Liver (tissue), 9 donors: ENCODE results near the gene SYNM. TPM values are rescaled to one million over a fixed set of nuclear protein-coding genes. Genes with fewer than 3 reads are reported as not detected.
"Not testable (repeated sequence)": the region's sequence is repeated elsewhere in the genome, so short reads cannot be mapped to it uniquely, and the experiment has no call there.

Experiments
- DNase-seq: peaks from one replicate; pipeline ENCODE4 v3.0.0-alpha.2; 2017; ENCODE audit warnings: low spot score
- H3K27ac ChIP-seq, 2 donors: one replicate each; pipeline ENCODE4 v1.7.0; 2013; ENCODE audit warnings: inconsistent platforms in 2 of 2, low read length in 2 of 2, control low read depth in 1 of 2, low read depth in 1 of 2, mild to moderate bottlenecking in 1 of 2
- H3K27me3 ChIP-seq, 4 donors: one replicate each; pipeline versions ENCODE4 v1.6.1 to v1.7.0; 2013; ENCODE audit warnings: low read length in 3 of 4, inconsistent platforms in 1 of 4, mild to moderate bottlenecking in 1 of 4, moderate library complexity in 1 of 4; ENCODE audit not compliant: control insufficient read depth in 4 of 4, insufficient read depth in 4 of 4
- H3K36me3 ChIP-seq, 4 donors: one replicate each; pipeline versions ENCODE4 v1.6.1 to v1.7.0; 2013; ENCODE audit warnings: low read length in 3 of 4, mild to moderate bottlenecking in 3 of 4, low read depth in 1 of 4, moderate library complexity in 1 of 4; ENCODE audit not compliant: control insufficient read depth in 4 of 4, insufficient read depth in 3 of 4
- H3K4me1 ChIP-seq, 4 donors: one replicate each; pipeline versions ENCODE4 v1.6.1 to v1.7.0; 2013; ENCODE audit warnings: low read length in 3 of 4, mild to moderate bottlenecking in 3 of 4, moderate library complexity in 1 of 4; ENCODE audit not compliant: control insufficient read depth in 4 of 4, insufficient read depth in 4 of 4
- H3K4me3 ChIP-seq, 3 donors: one replicate each; pipeline versions ENCODE4 v1.6.1 to v1.7.0; 2013; ENCODE audit warnings: low read length in 3 of 3, control low read depth in 1 of 3, low read depth in 1 of 3, mild to moderate bottlenecking in 1 of 3
- H3K9ac ChIP-seq, 2 donors: one replicate each; pipeline ENCODE4 v1.7.0; 2013; ENCODE audit warnings: low read length in 2 of 2, mild to moderate bottlenecking in 2 of 2, moderate library complexity in 2 of 2, control low read depth in 1 of 2, low read depth in 1 of 2
- H3K9me3 ChIP-seq, 4 donors: one replicate each; pipeline versions ENCODE4 v1.6.1 to v1.7.0; 2013; ENCODE audit warnings: low read length in 3 of 4; ENCODE audit not compliant: control insufficient read depth in 4 of 4
- ATF3 ChIP-seq: IDR thresholded peaks from 2 replicates; pipeline ENCODE4 v1.6.1; 2016; ENCODE audit warnings: antibody characterized with exemption
- CTCF ChIP-seq: fragments of 150-350 bp; IDR thresholded peaks from 2 replicates; pipeline ENCODE4 v1.5.1; 2017; ENCODE audit warnings: improper control_type of control experiment, low read depth, low read length; ENCODE audit not compliant: missing input control
- FOXA1 ChIP-seq: IDR thresholded peaks from 2 replicates; pipeline ENCODE4 v1.6.1; 2016; ENCODE audit warnings: antibody characterized with exemption
- FOXA2 ChIP-seq: IDR thresholded peaks from 2 replicates; pipeline ENCODE4 v1.6.1; 2016; ENCODE audit warnings: antibody characterized with exemption
- JUND ChIP-seq, 2 donors: IDR thresholded peaks; 2 replicates each; pipeline ENCODE4 v1.6.1; 2016; ENCODE audit warnings: antibody characterized with exemption in 2 of 2
- RAD21 ChIP-seq, 2 donors: IDR thresholded peaks; 2 replicates each; pipeline ENCODE4 v1.6.1; 2016; ENCODE audit warnings: antibody characterized with exemption in 2 of 2, mild to moderate bottlenecking in 2 of 2
- REST ChIP-seq: IDR thresholded peaks from 2 replicates; pipeline ENCODE4 v1.6.1; 2016; ENCODE audit warnings: antibody characterized with exemption, mild to moderate bottlenecking
- TAF1 ChIP-seq: conservative IDR thresholded peaks from 2 replicates; pipeline ENCODE4 v1.6.1; 2016; ENCODE audit warnings: antibody characterized with exemption, mild to moderate bottlenecking
- ZBTB33 ChIP-seq: IDR thresholded peaks from 2 replicates; pipeline ENCODE4 v1.6.1; 2016; ENCODE audit warnings: antibody characterized with exemption
- WGBS: extraction: QIAGEN DNeasy Blood & Tissue Kit; methylation state at CpG from one replicate; pipeline ENCODE4 v1.1.7; 2013; 5-methylcytosine and 5-hydroxymethylcytosine counted together
- polyA plus RNA-seq, 2 donors: library from polyadenylated mRNA; stranded (reverse) in 1 of 2; unstranded in 1 of 2; fragments of 200-250 nt in 1 of 2; fragments of >200 nt in 1 of 2; fragmentation: Nextera tagmentation in 1 of 2; extraction: Ambion mirVana in 1 of 2; gene quantifications; one replicate each; pipeline versions ENCODE4 v1.2.1 to v1.2.3, GENCODE V29; 2013 to 2015
- total RNA-seq, 2 donors: library from RNA; depleted of rRNA; stranded (reverse); fragments of >200 nt; gene quantifications; one replicate each; pipeline ENCODE4 v1.2.3, GENCODE V29; 2014
- donor health status: healthy.
- donor health status: healthy.
- donor health status: healthy.
- donor health status: healthy.
- donor health status: healthy.

Gene SYNM
- total and polyA plus RNA-seq, 4 donors = 0.39 to 6.4 (median 1.2) TPM

GRCh38 chr15:99058421-99058870, 46.4 kb upstream of the SYNM start (continued):
- TF ChIP-seq ATF3 = no peak
- TF ChIP-seq FOXA1 = no peak
- TF ChIP-seq CTCF = no peak

- Histone ChIP-seq H3K4me1 (peaks cover 3 to 10% (median 5%) of the 10 kb centered on the region in 4 donors), H3K27me3 (peaks cover 0 to 9% (median under 1%) of the 10 kb centered on the region in 4 donors), H3K9ac (no peak overlapping the region), H3K27ac (peak overlapping the region in 1 of 2 donors; percentile 18), H3K36me3 (no peaks in the 10 kb centered on the region), H3K4me3 (peak overlapping the region in 2 of 3 donors; percentile 38 to 50), H3K9me3 (no peaks in the 10 kb centered on the region)
- TF ChIP-seq JUND (IDR thresholded peaks at IDR 0.05) (no peak), TAF1 (no peak), ATF3 (no peak), REST (no peak), RAD21 (IDR thresholded peaks at IDR 0.05) (peak in 1 of 2 donors; percentile 38), FOXA2 (no peak), CTCF (peak; percentile 84), ZBTB33 (no peak)
- peak; percentile 62 for DNase-seq
- WGBS = 5% methylated on average over 86 of the region's 86 CpGs
These were observed 45.6 kb upstream of the SYNM start for GRCh38 chr15:99059010-99059981.

GRCh38 chr15:99060186-99060585, 44.7 kb upstream of the SYNM start:
- H3K36me3 ChIP-seq, H3K27ac ChIP-seq, H3K9me3 ChIP-seq, H3K4me3 ChIP-seq, H3K27me3 ChIP-seq, H3K9ac ChIP-seq, DNase-seq: not testable (repeated sequence)
- 95% methylated on average over 18 of the region's 18 CpGs for WGBS
- H3K4me1 ChIP-seq = peaks cover 3 to 10% (median 5%) of the 10 kb centered on the region in 4 donors
